ENCODE results near the gene WWC2.

Gene WWC2

GRCh38 chr4:183094393-183095198 lies 4.5 kb upstream of the WWC2 start:
- no peak for DNase-seq (ENCODE audit: low read depth)
- no peak overlapping the region for H3K4me3 ChIP-seq (ENCODE audit: low read length)
- TF ChIP-seq CTCF (conservative IDR thresholded peaks at IDR 0.05; ENCODE audit: low read length) = no peak

- H3K4me3 ChIP-seq (ENCODE audit: low read length) = no peak overlapping the region
- DNase-seq (ENCODE audit: low read depth) = no peak
- TF ChIP-seq CTCF (conservative IDR thresholded peaks at IDR 0.05; ENCODE audit: low read length) = no peak
Observed at GRCh38 chr4:183095199-183095512, 3.9 kb upstream of the WWC2 start.

- H3K4me3 ChIP-seq (ENCODE audit: low read length) = no peak overlapping the region
- TF ChIP-seq CTCF (conservative IDR thresholded peaks at IDR 0.05; ENCODE audit: low read length) = no peak
Observed at GRCh38 chr4:183096276-183096965, 2.6 kb upstream of the WWC2 start.

GRCh38 chr4:183097231-183098018 lies 1.6 kb upstream of the WWC2 start:
- no peak for DNase-seq (ENCODE audit: low read depth)
- H3K4me3 ChIP-seq (ENCODE audit: low read length) = peak overlapping the region; percentile 67
- TF ChIP-seq CTCF (conservative IDR thresholded peaks at IDR 0.05; ENCODE audit: low read length) = no peak

More at GRCh38 chr4:183096276-183096965, 2.6 kb upstream of the WWC2 start:
- no peak for DNase-seq (ENCODE audit: low read depth)

GRCh38 chr4:183098019-183098722 lies 886 bp upstream of the WWC2 start:
- H3K4me3 ChIP-seq (ENCODE audit: low read length) = peak overlapping the region; percentile 67

More at GRCh38 chr4:183098019-183098722, 886 bp upstream of the WWC2 start:
- TF ChIP-seq CTCF (conservative IDR thresholded peaks at IDR 0.05; ENCODE audit: low read length) = no peak
- peak; percentile 61 for DNase-seq (ENCODE audit: low read depth)
